Measurements from ENCODE around the gene DYNC1H1.

Gene DYNC1H1

DNA sequence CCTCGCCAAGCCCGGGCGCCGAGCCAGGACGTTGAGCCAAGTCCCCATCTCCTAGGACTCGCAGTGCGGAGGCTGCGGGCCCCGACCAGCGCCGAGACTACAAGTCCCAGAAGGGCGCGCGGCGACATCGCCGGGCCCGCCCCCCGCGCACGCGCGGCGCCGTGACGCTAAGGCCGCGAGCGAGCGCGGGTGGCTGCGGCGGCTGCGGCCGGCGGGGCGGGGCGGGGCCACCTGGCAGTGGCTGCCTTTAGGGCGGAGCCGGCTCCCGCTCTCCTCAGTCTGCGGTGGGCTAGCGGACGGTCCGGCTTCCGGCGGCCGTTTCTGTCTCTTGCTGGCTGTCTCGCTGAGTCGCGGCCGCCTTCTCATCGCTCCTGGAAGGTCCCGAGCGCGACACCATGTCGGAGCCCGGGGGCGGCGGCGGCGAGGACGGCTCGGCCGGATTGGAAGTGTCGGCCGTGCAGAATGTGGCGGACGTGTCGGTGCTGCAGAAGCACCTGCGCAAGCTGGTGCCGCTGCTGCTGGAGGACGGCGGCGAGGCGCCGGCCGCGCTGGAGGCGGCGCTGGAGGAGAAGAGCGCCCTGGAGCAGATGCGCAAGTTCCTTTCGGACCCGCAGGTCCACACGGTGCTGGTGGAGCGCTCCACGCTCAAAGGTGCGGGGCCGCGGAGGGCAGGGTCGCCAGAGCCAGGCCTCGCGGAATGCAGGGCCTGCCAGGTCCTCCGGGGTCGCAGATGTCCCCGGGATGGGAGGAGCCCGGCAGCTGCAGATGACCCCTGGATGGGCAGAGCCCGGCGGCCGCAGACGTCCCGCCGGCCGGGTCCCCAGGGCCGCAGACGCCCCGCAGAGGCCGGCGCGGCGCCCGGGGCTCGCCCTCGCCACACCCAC is at the start of gene DYNC1H1:
DYNC1H1 (plus strand) TSS at position 277 of the 884 bp plus-strand sequence; CDS start at position 396, 119 bp downstream.
- FAIRE-seq = no peak

DNA sequence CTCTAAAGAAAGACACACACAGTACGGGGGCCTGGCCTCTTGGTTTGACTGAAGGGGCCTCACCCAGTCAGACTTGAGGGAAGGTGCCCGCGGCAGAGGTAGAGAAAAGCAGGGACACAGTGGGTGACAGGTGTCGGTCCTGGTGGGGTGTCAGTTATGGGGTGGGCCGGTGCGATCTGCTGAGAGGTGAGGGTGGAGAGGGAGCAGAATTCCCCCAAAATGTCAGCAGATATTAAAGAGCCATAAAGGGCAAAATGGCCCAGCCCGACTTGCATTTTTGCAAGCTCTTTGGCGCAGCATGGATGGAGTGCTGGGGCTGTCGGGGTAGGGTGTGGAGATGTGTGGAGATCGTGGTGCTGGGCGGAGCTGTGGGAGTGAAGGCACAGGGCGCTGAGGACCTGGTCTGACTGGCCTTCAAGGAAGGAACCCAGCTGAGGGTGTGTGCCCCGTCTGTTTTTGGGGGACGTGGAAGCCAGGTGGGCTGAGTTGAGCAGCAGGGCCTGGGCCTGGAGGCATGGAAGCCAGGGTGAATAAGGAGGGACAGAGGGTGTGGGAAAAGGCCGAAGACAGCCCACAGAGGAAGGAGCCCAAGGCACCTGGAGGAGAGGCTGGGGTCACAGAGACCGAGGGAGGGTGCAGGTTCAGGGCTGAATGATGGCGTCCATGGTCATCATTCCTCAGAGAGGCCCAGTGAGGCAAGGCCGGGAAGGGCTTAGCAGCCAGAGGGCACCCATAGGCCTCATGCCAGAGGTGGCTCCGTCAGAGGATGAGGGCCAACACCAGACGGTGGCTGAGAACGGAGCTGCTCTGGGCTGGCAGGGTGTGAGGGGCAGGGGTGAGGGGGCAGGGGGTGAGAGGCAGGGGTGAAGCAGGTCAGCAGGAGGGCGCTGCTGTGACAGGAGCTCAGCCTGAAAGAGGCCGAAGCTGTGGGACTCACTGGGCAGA is 48.2 kb upstream of the DYNC1H1 start:
- no peak for FAIRE-seq

DNA sequence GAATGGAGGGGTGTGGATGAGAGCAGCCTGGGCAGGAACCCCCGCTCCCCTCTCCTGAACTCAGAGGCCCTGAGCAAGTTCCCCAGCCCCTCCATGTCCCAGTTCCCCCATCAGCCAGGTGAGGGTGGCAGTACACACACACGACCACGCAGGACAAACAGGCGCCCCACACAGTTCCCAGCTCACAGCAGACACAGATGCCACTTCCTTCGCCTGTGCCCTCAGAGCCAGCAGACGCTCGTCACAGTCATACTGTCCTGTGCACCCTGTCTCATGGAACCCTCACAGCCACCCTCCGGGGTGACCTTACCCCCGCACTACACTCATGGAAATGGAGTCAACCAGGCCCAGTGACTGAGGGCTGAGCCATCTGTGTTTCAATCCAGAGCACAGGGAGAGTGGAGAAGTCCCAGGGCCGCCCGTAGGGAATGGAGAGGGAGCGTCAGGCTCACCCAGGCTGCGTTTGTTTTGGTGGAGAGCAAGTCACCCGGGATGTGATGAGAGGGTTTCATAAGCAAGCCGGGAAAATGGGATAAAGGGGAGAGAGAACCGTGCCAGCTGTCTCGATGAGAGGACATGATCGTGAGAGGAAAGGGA is 47.5 kb upstream of the DYNC1H1 start:
- no peak for FAIRE-seq

DNA sequence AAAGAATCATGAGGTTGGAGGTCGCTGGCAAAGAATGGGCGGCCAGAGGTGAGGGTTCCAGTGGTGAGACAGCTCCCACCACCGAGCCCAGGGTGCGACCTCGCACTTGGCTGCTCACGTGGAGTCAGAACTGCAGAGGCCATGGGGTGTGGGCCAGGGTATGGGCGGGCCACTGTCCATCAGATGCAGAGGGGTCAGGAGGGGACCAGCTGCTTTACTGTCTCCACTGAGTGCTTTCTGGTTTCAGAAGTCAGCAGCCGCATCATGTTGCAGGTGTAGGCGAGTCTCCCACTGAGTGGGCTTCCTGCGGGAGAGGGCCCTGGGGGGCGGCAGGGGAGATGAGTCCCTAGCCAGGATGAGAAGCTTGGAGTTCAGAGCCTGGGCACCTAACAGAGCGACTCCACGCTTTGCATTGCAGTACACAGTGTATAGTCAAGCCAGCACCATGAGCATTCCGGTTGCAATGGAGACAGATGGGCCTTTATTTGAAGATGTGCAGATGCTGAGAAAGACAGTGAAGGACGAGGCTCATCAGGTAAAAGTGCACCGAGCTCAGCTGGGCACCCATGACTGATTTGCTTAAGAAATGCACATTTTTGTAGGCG is 46.9 kb upstream of the DYNC1H1 start:
- no peak for FAIRE-seq

DNA sequence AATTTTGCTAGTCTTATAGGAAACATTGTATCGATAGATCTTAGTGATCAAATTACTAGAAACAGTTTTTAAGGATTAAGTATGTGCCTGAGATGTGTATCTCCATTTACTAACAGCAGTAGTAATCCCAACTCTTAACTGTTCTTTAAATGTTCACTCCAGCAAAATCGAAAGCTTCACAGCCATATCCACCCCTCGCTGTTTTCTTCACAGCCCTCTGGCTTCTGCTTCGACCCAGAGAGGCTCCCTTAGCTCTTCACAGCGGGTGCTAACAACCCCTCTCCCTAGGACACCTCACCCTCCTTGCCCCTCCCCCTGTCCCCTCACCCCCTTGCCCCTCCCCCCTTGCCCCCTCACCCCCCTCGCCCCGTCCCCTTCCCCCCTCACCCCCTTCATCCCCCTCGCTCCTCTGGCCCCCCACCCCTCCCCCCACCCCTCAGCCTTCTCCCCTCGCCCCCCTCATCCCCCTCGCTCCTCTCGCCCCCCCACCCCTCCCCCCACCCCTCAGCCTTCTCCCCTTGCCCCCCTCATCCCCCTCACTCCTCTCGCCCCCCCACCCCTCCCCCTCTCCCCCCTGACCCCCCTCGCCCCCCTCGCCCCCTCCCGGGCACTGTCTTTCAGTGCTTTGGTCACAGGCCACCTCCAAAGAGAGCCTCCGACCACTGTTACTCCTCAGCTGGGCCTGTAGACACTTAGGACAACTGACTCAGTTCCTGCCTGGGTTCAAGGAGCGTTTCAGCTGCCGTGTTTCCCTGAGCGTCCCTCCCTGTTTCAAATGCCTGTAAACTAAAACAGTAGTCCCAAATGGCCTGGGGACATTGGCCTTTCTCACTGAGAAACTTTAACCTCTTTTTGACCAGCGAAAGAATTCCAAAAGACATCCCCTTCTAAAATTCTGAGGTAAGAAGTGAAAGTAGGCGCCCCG is 46.0 kb upstream of the DYNC1H1 start:
- FAIRE-seq = no peak

DNA sequence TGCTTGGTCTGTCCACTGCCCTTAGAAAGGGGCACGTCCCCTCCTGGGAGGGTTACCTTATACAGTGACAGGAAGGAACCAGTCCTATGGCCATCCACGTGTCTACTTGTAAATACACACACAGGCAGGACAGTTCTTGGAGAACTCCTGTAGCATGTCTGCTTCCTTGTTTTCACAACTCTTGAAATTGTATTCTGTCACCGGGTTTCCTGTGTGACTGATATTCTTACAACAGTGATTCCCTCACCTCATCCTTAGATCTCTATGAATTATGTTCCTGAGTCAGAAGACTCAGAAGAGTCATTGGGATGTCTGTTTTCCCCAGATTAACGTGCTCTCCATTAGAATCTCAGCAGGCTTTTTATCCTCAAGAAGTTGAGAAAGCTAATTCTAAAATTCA is 44.1 kb upstream of the DYNC1H1 start:
- no peak for FAIRE-seq

DNA sequence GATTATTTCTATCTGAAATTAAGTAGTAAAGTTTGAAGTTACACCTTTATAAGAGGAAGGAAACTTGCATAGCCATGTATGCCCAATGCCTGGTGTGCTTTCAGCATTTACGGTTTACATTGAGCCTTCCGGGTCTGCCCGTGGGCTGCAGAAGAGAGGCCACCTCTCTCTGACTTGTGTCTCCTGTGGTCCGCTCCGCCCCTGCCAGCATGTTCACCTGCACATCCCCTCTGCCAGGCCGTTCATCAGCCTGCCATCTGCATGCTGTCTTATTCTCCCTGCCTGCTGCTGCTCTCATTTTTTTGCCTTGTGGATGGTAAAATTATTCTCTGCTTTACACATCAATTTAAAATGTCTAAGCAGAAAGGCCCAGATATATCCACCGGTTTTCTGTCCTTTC is 41.5 kb upstream of the DYNC1H1 start:
- FAIRE-seq = no peak

DNA sequence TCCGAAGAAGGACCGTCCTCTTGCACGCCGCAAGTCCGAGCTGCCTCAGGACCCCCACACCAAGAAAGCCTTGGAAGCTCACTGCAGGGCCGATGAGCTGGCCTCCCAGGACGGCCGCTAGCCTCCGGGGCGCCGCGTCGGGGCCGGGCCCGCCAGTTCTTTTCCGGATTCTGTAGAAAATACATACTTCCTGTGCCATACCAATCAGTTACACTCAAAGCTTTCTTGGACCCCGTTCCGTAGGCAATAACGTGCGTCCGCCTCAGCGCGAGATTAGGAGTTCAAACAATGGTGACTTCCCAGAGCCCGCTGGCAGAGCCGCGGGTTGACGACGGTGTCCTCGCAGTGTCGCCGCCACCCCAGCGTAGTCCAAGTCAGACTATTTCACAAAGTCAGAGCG is 39.2 kb upstream of the DYNC1H1 start:
- FAIRE-seq = no peak

DNA sequence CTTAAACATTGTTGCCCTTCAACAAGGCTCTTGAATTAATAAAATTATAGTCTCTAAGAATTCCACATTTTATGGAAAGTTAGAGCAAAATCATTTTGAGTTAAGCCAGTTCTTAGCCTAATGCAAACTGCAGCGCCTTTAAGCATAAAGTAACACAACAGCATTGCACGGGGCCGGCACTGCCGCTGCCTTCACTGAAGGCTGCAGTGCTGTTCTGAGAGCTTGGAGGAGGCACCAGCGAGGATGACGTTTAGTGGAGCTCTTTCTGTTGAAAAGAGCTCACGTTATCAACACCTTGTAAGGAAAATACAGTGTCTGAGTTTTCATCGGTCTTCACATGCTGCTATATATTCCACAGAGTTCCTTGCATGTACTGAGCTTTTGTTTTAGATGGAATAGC is 38.3 kb upstream of the DYNC1H1 start:
- FAIRE-seq = no peak

DNA sequence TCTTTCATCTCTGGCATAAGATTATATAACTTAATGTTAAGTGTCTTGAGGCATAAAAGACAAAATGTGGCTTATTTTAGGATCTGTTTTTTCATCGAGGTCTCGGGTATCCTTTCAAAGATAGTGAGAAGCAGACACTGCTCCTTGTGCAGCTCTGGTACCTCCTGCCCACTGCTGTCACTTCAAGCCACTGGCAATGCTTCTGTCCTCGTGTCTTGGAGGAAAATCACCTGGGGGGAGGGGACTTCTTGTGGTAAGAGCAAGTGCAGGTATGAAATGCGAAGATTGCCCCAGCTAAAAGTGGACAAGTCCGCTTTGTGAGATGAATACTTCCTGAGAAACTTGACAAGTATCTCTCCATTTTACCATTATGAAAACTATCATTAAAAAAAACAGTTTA is 37.8 kb upstream of the DYNC1H1 start:
- FAIRE-seq = no peak

DNA sequence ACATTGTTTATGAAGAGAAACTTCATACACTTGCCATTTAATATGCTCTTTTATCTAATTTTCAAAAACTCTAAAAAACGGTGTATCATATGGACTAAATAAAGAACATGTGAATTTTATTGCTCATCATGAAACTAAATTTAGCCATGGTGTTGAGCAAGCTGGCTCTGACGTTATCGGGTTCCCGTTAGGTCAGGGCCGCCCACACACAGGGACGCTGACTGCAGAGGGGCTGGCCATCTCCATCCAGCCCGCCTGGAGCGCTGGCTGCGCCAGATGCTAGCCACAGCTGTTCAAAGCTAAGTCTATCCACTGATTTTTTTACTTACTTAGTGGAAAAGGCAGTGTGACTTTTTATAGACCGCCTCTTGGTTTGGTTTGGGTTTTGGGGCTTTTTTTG is 36.5 kb upstream of the DYNC1H1 start:
- FAIRE-seq = no peak

DNA sequence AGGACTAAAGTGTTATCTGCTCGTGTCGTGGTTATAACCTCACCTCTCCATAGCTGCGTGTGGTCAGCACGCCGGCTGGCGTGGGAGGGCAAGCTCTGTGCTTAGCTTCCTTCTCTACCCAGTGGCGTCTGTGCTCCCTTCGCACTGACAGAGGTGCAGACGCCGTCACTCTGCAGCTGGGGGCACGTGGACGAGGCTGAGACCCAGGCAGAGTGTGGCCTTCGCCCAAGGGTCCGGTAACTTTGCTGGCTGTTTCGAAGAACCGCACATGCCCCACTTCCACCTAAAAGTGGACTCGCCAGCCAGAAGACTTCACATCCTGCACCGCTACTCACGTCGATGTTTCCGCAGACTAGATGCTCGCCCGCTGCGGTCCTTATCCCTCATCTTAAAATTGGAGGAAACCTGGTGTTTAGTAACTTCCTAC is 35.9 kb upstream of the DYNC1H1 start:
- FAIRE-seq = no peak

DNA sequence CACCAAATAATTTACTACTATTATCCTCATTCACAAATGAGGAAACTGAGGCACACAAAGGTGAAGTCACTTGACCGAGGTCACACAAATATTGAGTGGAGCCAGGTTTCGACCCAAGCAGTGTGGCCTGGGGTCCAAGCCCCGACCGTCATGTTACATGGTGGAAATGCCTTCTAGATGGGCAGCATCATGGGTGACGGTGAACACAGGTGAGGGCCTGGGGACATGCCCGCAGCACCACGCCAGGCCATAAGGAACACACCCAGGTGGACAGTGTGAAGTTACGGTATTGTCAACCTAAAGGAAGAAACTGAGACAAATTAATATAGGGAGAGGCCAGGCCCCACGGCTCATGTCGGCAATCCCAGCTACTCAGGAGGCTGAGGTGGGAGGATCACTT is 35.3 kb upstream of the DYNC1H1 start:
- no peak for FAIRE-seq

DNA sequence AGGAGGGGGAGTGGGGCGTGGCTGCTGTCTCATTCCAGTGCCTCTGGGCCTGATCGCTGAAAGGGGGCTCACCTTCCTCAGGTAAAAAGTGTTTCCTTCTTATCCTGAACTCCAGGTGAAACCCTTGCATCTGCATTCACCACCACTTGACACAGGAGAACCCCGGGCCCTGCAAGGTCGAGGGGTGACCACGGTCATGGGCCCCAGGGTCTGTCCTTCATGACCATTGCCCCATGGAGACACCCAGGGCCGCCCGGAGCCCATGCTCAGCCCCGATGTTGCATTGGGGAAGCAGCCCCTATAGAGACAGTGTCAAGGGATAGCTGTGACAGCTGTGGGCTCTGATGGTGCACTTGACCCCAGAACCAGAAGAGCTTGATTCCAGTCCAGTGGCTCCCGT is 34.4 kb upstream of the DYNC1H1 start:
- no peak for FAIRE-seq

DNA sequence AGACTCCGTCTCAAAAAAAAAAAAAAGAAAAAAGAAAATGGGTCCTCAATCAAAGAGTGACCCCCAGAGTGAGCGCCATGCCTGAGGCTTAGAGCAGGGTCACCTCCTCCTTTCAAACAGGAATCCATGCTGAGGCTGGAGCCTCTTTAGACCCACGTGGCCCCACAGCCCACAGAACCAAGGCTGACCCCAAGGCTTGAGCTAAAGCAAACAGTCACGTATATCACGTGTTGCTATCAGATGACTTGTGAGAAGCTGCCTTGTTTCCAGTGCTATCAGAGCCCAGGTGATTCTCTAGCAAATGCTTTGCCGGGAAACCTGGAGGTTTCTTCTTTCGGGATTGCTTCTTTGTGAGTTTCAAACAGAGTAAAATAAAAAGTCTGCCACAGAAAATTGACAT is 31.7 kb upstream of the DYNC1H1 start:
- FAIRE-seq = no peak

DNA sequence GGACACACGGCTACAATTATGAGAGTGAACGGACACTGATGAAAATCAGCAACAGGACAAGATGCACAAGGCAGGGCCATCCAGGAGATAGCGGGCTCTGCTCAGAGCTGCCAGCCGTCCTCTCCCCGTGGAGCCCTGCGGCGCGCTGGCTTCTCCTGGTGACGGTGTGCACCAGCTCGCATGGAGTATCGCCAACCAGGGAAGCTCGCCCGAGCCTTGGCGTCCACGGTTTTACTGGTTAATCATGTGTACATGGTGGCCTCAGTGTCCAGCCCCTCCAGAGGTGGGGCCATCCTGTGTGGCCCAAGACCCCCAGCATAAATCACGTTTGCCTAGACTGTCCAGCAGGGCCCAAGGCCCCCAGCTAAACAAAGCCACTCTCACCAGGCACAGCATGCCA is 31.2 kb upstream of the DYNC1H1 start:
- FAIRE-seq = no peak

DNA sequence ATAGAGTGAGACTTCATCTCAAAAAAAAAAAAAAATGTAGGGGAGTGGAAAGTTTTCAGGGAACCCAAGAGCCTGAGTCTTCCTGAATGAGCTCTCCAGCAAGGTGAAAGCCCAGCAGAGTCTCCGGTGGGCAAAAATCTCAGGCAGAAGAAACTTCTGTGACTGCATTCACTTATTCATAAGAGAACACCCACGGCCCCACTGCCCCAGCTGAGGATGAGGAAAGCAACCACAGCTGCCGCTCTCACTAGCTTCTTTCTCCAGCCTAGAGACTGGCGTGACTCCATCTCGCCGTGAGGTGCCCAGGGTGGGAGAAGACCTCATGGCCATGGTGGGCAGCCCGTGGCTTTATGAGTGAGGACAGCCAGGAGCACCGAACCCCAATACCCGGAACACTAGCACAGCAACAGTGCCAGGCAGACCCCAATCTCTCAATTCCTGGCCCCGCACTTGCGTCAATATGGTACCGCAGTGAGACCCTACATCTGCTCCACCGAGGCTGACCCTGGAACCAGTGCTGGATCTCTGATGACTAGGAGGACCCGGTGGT is 29.7 kb upstream of the DYNC1H1 start:
- FAIRE-seq = no peak

DNA sequence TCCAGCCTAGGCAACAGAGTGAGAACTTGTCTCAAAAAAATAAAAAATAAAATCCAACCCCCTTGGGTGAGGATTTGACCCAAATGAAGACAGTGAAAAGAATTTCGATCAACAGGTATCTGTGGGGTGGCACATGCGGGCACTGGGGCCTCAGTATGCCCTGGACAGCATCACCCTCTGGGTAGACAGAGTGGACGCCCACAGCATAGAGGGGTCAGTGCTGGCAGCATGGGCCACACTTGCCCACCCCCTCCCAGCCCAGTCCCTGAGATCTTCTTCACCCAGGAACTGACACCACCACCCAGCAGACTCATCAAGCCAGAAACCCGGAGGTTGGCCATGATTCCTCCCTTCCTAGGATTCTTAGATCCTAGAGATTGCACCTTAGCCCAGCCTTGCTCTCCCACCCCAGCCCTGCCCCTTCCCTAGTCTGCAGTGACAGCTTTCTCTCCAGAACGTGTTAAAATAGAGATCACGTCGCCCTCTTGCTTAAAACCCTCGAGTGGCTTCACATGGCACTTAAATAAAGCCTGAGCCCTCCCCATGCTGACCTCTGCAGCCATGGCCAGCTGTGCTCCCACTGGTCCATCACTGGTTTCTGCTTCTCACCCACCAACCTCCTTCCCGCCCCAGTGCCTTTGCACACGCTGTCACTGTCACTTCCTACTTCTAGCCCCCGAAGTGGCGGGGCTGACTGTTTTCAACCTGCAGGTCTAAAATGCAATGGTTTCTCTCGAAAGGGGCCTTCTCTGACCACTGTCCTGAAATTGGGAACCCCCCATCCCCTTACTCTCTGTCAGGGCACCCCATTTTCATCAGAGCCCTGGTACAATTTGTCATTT is 26.2 kb upstream of the DYNC1H1 start:
- no peak for FAIRE-seq

DNA sequence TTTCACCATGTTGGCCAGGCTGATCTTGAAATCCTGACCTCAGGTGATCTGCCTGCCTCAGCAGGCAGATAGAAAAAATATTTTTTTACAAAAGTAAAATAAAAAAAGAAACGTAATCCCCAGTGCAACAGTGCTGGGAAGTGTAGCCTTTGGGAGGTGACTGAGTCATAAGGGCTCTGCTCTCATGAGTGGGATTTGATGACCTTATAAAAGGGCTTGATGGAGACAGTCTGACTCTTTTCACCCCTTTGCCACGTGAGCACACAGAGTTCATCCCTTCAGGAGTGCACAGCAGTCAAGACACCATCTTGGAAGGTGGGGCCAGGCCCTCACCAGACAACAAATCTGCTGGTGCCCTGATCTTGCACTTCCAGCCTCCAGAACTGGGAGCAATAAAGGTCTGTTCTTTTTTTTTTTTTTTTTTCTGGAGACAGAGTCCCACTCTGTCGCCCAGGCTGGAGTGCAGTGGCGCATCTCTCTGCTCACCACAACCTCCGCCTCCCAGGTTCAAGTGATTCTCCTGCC is 24.7 kb upstream of the DYNC1H1 start:
- no peak for FAIRE-seq

DNA sequence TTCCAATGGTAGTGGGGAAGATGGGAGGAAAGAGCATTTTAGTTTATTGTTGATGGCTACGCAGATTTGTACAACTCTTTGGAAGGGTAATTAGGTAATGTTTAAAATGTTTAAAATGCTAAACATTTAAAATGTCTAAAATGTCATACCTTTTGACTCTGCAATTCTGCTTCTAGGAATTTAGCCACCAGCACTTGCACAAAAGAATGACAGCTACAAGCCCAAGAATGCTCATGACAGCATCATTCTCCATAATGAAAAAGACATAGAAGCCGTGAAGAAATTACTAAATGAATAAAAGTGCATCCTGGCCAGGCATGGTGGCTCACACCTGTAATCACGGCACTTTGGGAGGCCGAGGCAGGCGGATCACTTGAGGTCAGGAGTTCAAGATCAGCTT is 19.9 kb upstream of the DYNC1H1 start:
- no peak for FAIRE-seq
